Measurements from ENCODE around the gene C2orf74. TPM values are rescaled to one million over a fixed set of nuclear protein-coding genes. Genes with fewer than 3 reads are reported as not detected.

Gene C2orf74
- total and polyA plus RNA-seq, 9 of the 15 experiments (the other 6 are each of a cell fraction or from before 2014, with no cell fraction given), result not detected

GRCh38 chr2:61179701-61180639 lies 18.0 kb downstream of the C2orf74 start (continued):
- TF ChIP-seq ZNF592 (IDR thresholded peaks at IDR 0.05) (0 out of 2 replicates have a peak, but pooled peaks have one; percentile 36), CAMTA2 (CRISPR knock-in tag; conservative IDR thresholded peaks at IDR 0.05) (no peak)
- TF ChIP-seq, protein P1, sequence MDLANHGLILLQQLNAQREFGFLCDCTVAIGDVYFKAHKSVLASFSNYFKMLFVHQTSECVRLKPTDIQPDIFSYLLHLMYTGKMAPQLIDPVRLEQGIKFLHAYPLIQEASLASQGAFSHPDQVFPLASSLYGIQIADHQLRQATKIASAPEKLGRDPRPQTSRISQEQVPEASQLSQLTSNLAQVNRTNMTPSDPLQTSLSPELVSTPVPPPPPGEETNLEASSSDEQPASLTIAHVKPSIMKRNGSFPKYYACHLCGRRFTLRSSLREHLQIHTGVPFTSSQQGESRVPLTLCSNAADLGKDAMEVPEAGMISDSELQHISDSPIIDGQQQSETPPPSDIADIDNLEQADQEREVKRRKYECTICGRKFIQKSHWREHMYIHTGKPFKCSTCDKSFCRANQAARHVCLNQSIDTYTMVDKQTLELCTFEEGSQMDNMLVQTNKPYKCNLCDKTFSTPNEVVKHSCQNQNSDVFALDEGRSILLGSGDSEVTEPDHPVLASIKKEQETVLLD (IDR thresholded peaks at IDR 0.05), result no peak
